HCT116 (cell line): ENCODE results near the gene ZNF697. TPM values are rescaled to one million over a fixed set of nuclear protein-coding genes. Genes with fewer than 3 reads are reported as not detected.

Experiments
- ATAC-seq: fragments of 200-7000 bp; cut with Tn5 transposase; 2 replicates; pipeline ENCODE4 v1.9.1; 2020; ENCODE audit warnings: mild to moderate bottlenecking, moderate library complexity
- BruUV-seq: library from RNA; stranded (reverse); fragments of 400-500 nt; replicated peaks from 2 replicates; lab custom pipeline; 2021; lab: Mats Ljungman, UMichigan
- CTCF ChIA-PET: fragments of 300-600 bp; sonication (Branson Sonifier 250); formaldehyde crosslinking; loops from one replicate; lab custom pipeline; 2021; ENCODE audit warnings: antibody characterized with exemption; lab: Charles Lee
- POLR2A ChIA-PET: fragments of 300-600, 350-600 bp; sonication (Branson Sonifier 250); formaldehyde crosslinking; loops from one replicate; lab custom pipeline; 2021; ENCODE audit warnings: antibody characterized with exemption; lab: Charles Lee
- RAD21 ChIA-PET, 2 experiments: fragments of 300-600 bp; sonication (Branson Sonifier 250); formaldehyde crosslinking; loops; one replicate each; lab custom pipeline; 2023; ENCODE audit warnings: low total read pairs in 2 of 2; ENCODE audit not compliant: uncharacterized antibody in 2 of 2, unreplicated experiment in 2 of 2, low non-redundant PET in 1 of 2; lab: Charles Lee
- DNase-seq: peaks from one replicate; pipeline ENCODE4 v3.0.0-alpha.2; 2010; ENCODE audit warnings: low read depth, low spot score
- H2AFZ ChIP-seq: fragments of 200-600 bp; shearing (Covaris generic), sonication (generic); 2 replicates; pipeline ENCODE4 v1.6.1; 2017; ENCODE audit warnings: low read depth, mixed run types, mixed read lengths, antibody characterized with exemption, low read length; ENCODE audit not compliant: poor library complexity, severe bottlenecking
- H3K27ac ChIP-seq: 2 replicates; pipeline ENCODE4 v1.5.1; 2012; ENCODE audit warnings: low read depth, low read length
- H3K27me3 ChIP-seq: fragments of 200-600 bp; sonication (generic); 2 replicates; pipeline ENCODE4 v1.6.1; 2016; ENCODE audit warnings: mixed run types, low read length, mixed read lengths; ENCODE audit not compliant: insufficient read depth
- H3K36me3 ChIP-seq, 2 experiments: fragments of 200-500 bp in 1 of 2; fragments of 200-600 bp in 1 of 2; sonication (Bioruptor generic) in 1 of 2; sonication (generic) in 1 of 2; 2 replicates each; pipeline versions ENCODE4 v1.5.1 to v1.6.1; 2014 to 2016; ENCODE audit warnings: low read length in 2 of 2, inconsistent platforms in 1 of 2, mixed read lengths in 1 of 2, mixed run types in 1 of 2; ENCODE audit not compliant: insufficient read depth in 2 of 2, control insufficient read depth in 1 of 2
- H3K4me1 ChIP-seq, 2 experiments: fragments of 200-600 bp in 1 of 2; sonication (generic) in 1 of 2; 2 replicates each; pipeline versions ENCODE4 v1.5.1 to v1.6.1; 2012 to 2017; ENCODE audit warnings: low read length in 2 of 2, inconsistent platforms in 1 of 2, mild to moderate bottlenecking in 1 of 2, mixed read lengths in 1 of 2, mixed run types in 1 of 2, moderate library complexity in 1 of 2; ENCODE audit not compliant: insufficient read depth in 2 of 2, control insufficient read depth in 1 of 2
- H3K4me2 ChIP-seq: fragments of 200-600 bp; sonication (generic); 2 replicates; pipeline ENCODE4 v1.6.1; 2017; ENCODE audit warnings: mixed run types, low read length, mixed read lengths
- H3K4me3 ChIP-seq, 2 experiments: fragments of 200-600 bp in 1 of 2; sonication (generic) in 1 of 2; replicated peaks in 1 of 2; 2 replicates each; pipeline ENCODE4 v1.5.1; 2011 to 2016; ENCODE audit warnings: low read length in 2 of 2, control low read depth in 1 of 2, low read depth in 1 of 2, mild to moderate bottlenecking in 1 of 2, mixed read lengths in 1 of 2, mixed run types in 1 of 2
- H3K79me2 ChIP-seq: fragments of 200-600 bp; sonication (generic); 2 replicates; pipeline ENCODE4 v1.6.1; 2017; ENCODE audit warnings: mild to moderate bottlenecking, mixed run types, low read length, moderate library complexity, mixed read lengths; ENCODE audit not compliant: insufficient read depth
- H3K9ac ChIP-seq: fragments of 200-600 bp; sonication (generic); 2 replicates; pipeline ENCODE4 v1.6.1; 2016; ENCODE audit warnings: low read length, mixed read lengths
- H3K9me2 ChIP-seq: fragments of 200-600 bp; sonication (generic), shearing (Covaris generic); 2 replicates; pipeline ENCODE4 v1.6.1; 2017; ENCODE audit warnings: mixed run types, mild to moderate bottlenecking, moderate library complexity; ENCODE audit not compliant: insufficient read depth
- H3K9me3 ChIP-seq, 2 experiments: fragments of 200-500 bp in 1 of 2; fragments of 200-600 bp in 1 of 2; sonication (Bioruptor generic) in 1 of 2; sonication (generic) in 1 of 2; 2 replicates each; pipeline ENCODE4 v1.6.1; 2014 to 2017; ENCODE audit warnings: low read length in 2 of 2, mixed read lengths in 2 of 2, inconsistent platforms in 1 of 2, low read depth in 1 of 2, mild to moderate bottlenecking in 1 of 2, mixed run types in 1 of 2, moderate library complexity in 1 of 2; ENCODE audit not compliant: control insufficient read depth in 1 of 2, insufficient read depth in 1 of 2
- H4K20me1 ChIP-seq: fragments of 200-600 bp; sonication (generic), shearing (Covaris generic); 2 replicates; pipeline ENCODE4 v1.6.1; 2017; ENCODE audit warnings: mixed run types, mild to moderate bottlenecking, moderate library complexity; ENCODE audit not compliant: insufficient read depth
- ATF3 ChIP-seq: IDR thresholded peaks from 2 replicates; pipeline ENCODE4 v1.6.1; 2012
- CBX3 ChIP-seq: IDR thresholded peaks from 2 replicates; pipeline ENCODE4 v1.6.1; 2012; ENCODE audit warnings: low read depth
- CEBPB ChIP-seq: IDR thresholded peaks from 2 replicates; pipeline ENCODE4 v1.6.1; 2012; ENCODE audit warnings: low read depth
- CTCF ChIP-seq, 3 experiments: fragments of 200-600 bp in 1 of 3; sonication (generic) in 1 of 3; IDR thresholded peaks in 2 of 3; conservative IDR thresholded peaks in 1 of 3; 2 replicates each; pipeline ENCODE4 v1.5.1; 2012 to 2017; ENCODE audit warnings: low read depth in 2 of 3, low read length in 2 of 3, antibody characterized with exemption in 1 of 3, borderline replicate concordance in 1 of 3, control low read depth in 1 of 3, mild to moderate bottlenecking in 1 of 3, mixed read lengths in 1 of 3, mixed run types in 1 of 3, moderate library complexity in 1 of 3; ENCODE audit not compliant: insufficient read depth in 1 of 3
- EGR1 ChIP-seq: IDR thresholded peaks from 2 replicates; pipeline ENCODE4 v1.6.1; 2012; ENCODE audit warnings: low read depth
- ELF1 ChIP-seq: IDR thresholded peaks from 2 replicates; pipeline ENCODE4 v1.6.1; 2012; ENCODE audit warnings: low read depth, borderline replicate concordance
- EZH2phosphoT487 ChIP-seq: fragments of 200-600 bp; IDR thresholded peaks from 2 replicates; pipeline ENCODE4 v1.6.1; 2018; ENCODE audit warnings: antibody characterized with exemption, borderline replicate concordance
- JUND ChIP-seq: IDR thresholded peaks from 2 replicates; pipeline ENCODE4 v1.6.1; 2012
- POLR2A ChIP-seq: IDR thresholded peaks from 2 replicates; pipeline ENCODE4 v1.7.0; 2011; ENCODE audit warnings: borderline replicate concordance; ENCODE audit not compliant: insufficient read depth, insufficient read length; ENCODE audit errors: extremely low read depth
- POLR2AphosphoS5 ChIP-seq: IDR thresholded peaks from 2 replicates; pipeline ENCODE4 v1.6.1; 2011; ENCODE audit warnings: mild to moderate bottlenecking, low read depth, low read length, moderate library complexity
- REST ChIP-seq: IDR thresholded peaks from 2 replicates; pipeline ENCODE4 v1.6.1; 2012; ENCODE audit warnings: low read depth
- SIN3A ChIP-seq: IDR thresholded peaks from 2 replicates; pipeline ENCODE4 v1.6.1; 2012; ENCODE audit warnings: low read depth
- SRF ChIP-seq: IDR thresholded peaks from 2 replicates; pipeline ENCODE4 v1.6.1; 2012; ENCODE audit warnings: low read depth
- TCF7L2 ChIP-seq: IDR thresholded peaks from 2 replicates; pipeline ENCODE4 v1.7.0; 2011; ENCODE audit warnings: borderline replicate concordance, inconsistent platforms; ENCODE audit not compliant: insufficient read depth, insufficient read length; ENCODE audit errors: extremely low read depth
- YY1 ChIP-seq: IDR thresholded peaks from 2 replicates; pipeline ENCODE4 v1.6.1; 2011; ENCODE audit warnings: low read length, low read depth, moderate library complexity, mild to moderate bottlenecking; ENCODE audit not compliant: insufficient replicate concordance; ENCODE audit errors: extremely low read depth
- ZBTB33 ChIP-seq: IDR thresholded peaks from 2 replicates; pipeline ENCODE4 v1.6.1; 2011; ENCODE audit warnings: mild to moderate bottlenecking, low read length, moderate library complexity; ENCODE audit not compliant: insufficient replicate concordance; ENCODE audit errors: extremely low read depth
- ZNF274 ChIP-seq: fragments of 200-500 bp; sonication (Bioruptor generic); IDR thresholded peaks from 2 replicates; pipeline ENCODE4 v1.6.1; 2014; ENCODE audit warnings: mild to moderate bottlenecking, low read depth, low read length, inconsistent platforms
- intact Hi-C: fragments of 100-400 bp; cut with micrococcal nuclease; formaldehyde crosslinking; loops from 2 replicates; pipeline ENCODE4 v1.10.0; 2022
- total RNA-seq: library from RNA; stranded (reverse); gene quantifications from one replicate; pipeline ENCODE4 v1.2.1, GENCODE V29; 2021; ENCODE audit not compliant: unreplicated experiment

Gene ZNF697
- total RNA-seq, 1 experiment from 2014 or later = 5.9 TPM

- CTCF ChIA-PET = interaction anchor here (1.5 to 1.6 kb wide), 2 partner anchors 15 to 33 kb away, joined by 5 to 7 read pairs; no protein-coding TSS in a partner anchor
- peaks cover 22% of the 10 kb centered on the region for H3K27me3 ChIP-seq
- TF ChIP-seq POLR2A (no peak), CTCF (IDR thresholded peaks at IDR 0.05 in 2 of 3, conservative IDR thresholded peaks at IDR 0.05 in 1 of 3; ENCODE audit: borderline replicate concordance in 1 of 3, insufficient read depth in 1 of 3, low read depth in 2 of 3, low read length in 2 of 3) (no peak), CBX3 (no peak), ELF1 (no peak), JUND (no peak), YY1 (no peak), EZH2phosphoT487 (no peak), TCF7L2 (no peak), ZNF274 (no peak), CEBPB (no peak), ATF3 (no peak), SRF (no peak), SIN3A (no peak), POLR2AphosphoS5 (no peak), ZBTB33 (no peak), REST (no peak), EGR1 (no peak)
- TF ChIP-seq, all 23 proteins: peak for 0
- Histone ChIP-seq H3K79me2 (peaks cover 21% of the 10 kb centered on the region; the same call in 1 of the 2 replicates), H3K9me2 (no peaks in the 10 kb centered on the region), H3K4me3 (peak overlapping the region; percentile 83 to 93), H3K27ac (peak overlapping the region; percentile 63; the same call in 1 of the 2 replicates), H3K9ac (peak overlapping the region; percentile 79), H3K9me3 (no peaks in the 10 kb centered on the region), H3K4me1 (peaks cover 11 to 29% of the 10 kb centered on the region in 2 experiments; a peak in 3 of 4 replicates), H2AFZ (no peak overlapping the region), H3K4me2 (peak overlapping the region; percentile 97), H3K36me3 (no peaks in the 10 kb centered on the region), H4K20me1 (no peaks in the 10 kb centered on the region; the same call in 1 of the 2 replicates)
- intact Hi-C loops = no loop called here
- ATAC-seq = no peak
- ChIA-PET RAD21 (no interaction called here), POLR2A (interaction anchor here (1.6 kb wide), 1 partner anchor 18 kb away, joined by 5 read pairs; no protein-coding TSS in a partner anchor)
- TSS peak; percentile 25 for BruUV-seq
- no peak for DNase-seq
Measured at GRCh38 chr1:119647228-119647733, 785 bp downstream of the ZNF697 start.
